ENCODE data around the gene MAP2K7.

DNA sequence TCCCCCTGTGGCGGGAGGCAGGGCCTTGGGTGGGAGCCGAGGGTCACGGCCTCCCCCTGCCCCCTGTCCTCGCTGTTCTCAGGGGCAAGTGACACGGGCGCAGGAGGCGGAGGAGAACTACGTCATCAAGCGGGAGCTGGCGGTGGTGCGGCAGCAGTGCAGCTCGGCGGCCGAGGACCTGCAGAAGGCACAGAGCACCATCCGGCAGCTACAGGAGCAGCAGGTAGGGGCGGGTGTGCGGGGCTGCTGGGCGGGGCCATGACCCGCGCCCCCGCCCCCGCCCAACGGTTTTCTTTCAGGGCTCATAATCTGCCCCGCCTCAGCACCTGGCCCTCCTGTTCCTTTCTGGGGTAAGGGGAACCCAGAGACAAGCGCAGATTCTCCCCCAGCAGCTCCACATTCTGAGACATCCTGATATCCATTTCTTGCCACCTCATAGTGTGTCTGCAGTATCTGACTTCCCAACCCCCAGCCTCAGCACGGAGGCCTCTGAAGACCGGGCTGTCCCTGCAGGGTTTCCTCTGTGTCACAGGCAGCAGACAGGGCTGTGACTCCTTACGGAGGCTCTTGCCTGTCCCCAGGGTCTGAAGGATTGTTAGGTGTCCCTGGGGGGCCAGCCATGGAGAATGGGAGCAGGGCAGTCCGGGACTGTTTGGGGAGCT lies 45.4 kb upstream of the MAP2K7 start:
- no peak for TF ChIP-seq POLR2A (IDR thresholded peaks at IDR 0.05)
- TF ChIP-seq, protein P1, sequence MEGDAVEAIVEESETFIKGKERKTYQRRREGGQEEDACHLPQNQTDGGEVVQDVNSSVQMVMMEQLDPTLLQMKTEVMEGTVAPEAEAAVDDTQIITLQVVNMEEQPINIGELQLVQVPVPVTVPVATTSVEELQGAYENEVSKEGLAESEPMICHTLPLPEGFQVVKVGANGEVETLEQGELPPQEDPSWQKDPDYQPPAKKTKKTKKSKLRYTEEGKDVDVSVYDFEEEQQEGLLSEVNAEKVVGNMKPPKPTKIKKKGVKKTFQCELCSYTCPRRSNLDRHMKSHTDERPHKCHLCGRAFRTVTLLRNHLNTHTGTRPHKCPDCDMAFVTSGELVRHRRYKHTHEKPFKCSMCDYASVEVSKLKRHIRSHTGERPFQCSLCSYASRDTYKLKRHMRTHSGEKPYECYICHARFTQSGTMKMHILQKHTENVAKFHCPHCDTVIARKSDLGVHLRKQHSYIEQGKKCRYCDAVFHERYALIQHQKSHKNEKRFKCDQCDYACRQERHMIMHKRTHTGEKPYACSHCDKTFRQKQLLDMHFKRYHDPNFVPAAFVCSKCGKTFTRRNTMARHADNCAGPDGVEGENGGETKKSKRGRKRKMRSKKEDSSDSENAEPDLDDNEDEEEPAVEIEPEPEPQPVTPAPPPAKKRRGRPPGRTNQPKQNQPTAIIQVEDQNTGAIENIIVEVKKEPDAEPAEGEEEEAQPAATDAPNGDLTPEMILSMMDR (IDR thresholded peaks at IDR 0.05), result no peak
